HepG2 (cell line): ENCODE measurements around the gene ABCD1. TPM values are rescaled to one million over a fixed set of nuclear protein-coding genes. Genes with fewer than 3 reads are reported as not detected.
"Not testable (repeated sequence)": the region's sequence is repeated elsewhere in the genome, so short reads cannot be mapped to it uniquely, and the experiment has no call there.

Experiments
- ATAC-seq: fragments of 200-7000 bp; cut with Tn5 transposase; 3 replicates; pipeline ENCODE4 v1.9.1; 2020; ENCODE audit warnings: mild to moderate bottlenecking, moderate library complexity
- BruUV-seq: library from RNA; stranded (reverse); fragments of 400-500 nt; replicated peaks from 2 replicates; lab custom pipeline; 2021; lab: Mats Ljungman, UMichigan
- CTCF ChIA-PET: fragments of 300-600 bp; formaldehyde crosslinking; extraction: SDS; loops from one replicate; lab custom pipeline; 2021; ENCODE audit warnings: low total read pairs, inconsistent platforms, low intra/inter-chr PET ratio; lab: Yijun Ruan, JAX
- POLR2A ChIA-PET: fragments of 350-600 bp; sonication (Branson Sonifier 250); formaldehyde crosslinking; loops from one replicate; lab custom pipeline; 2020; ENCODE audit warnings: antibody characterized with exemption, inconsistent platforms; lab: Yijun Ruan, JAX
- DNase-seq: peaks from one replicate; pipeline ENCODE4 v3.0.0-alpha.2; 2015; ENCODE audit warnings: low spot score
- FAIRE-seq: peaks from 3 replicates; lab custom pipeline; 2011; peaks lifted over from hg19 to GRCh38; lab: Jason Lieb, UNC
- H2AFZ ChIP-seq: one replicate; pipeline ENCODE4 v1.6.1; 2011; ENCODE audit warnings: low read length, inconsistent platforms
- H3K27ac ChIP-seq: fragments of 300-600 bp; 3 replicates; pipeline ENCODE4 v1.8.0; 2011; ENCODE audit warnings: mixed run types, mild to moderate bottlenecking, mixed read lengths, low read length, inconsistent platforms; ENCODE audit not compliant: insufficient read depth; ENCODE audit errors: extremely low read length
- H3K27me3 ChIP-seq, 2 experiments: fragments of 200-600 bp in 1 of 2; 2 replicates in 1 of 2; 3 replicates in 1 of 2; pipeline versions ENCODE4 v1.6.0 to v1.8.0; 2011; ENCODE audit warnings: low read length in 2 of 2, mild to moderate bottlenecking in 2 of 2, moderate library complexity in 2 of 2, inconsistent platforms in 1 of 2; ENCODE audit not compliant: insufficient read depth in 2 of 2, control insufficient read depth in 1 of 2
- H3K36me3 ChIP-seq, 2 experiments: fragments of 200-600 bp in 1 of 2; replicated peaks in 1 of 2; 2 replicates in 1 of 2; 3 replicates in 1 of 2; pipeline versions ENCODE4 v1.5.1 to v1.8.0; 2011; ENCODE audit warnings: low read length in 2 of 2, inconsistent platforms in 1 of 2; ENCODE audit not compliant: insufficient read depth in 2 of 2, control insufficient read depth in 1 of 2
- H3K4me1 ChIP-seq: 2 replicates; pipeline ENCODE4 v1.5.1; 2012; ENCODE audit warnings: low read length, inconsistent platforms; ENCODE audit not compliant: insufficient read depth
- H3K4me2 ChIP-seq: 2 replicates; pipeline ENCODE4 v1.6.0; 2011; ENCODE audit warnings: low read depth, low read length, inconsistent platforms
- H3K4me3 ChIP-seq, 3 experiments: fragments of 200-600 bp in 1 of 3; sonication (generic), shearing (Covaris generic) in 1 of 3; replicated peaks in 1 of 3; 2 replicates each; pipeline ENCODE4 v1.5.1; 2011 to 2016; ENCODE audit warnings: low read length in 3 of 3, inconsistent platforms in 2 of 3, low read depth in 2 of 3, mild to moderate bottlenecking in 2 of 3, control low read depth in 1 of 3, mixed read lengths in 1 of 3; ENCODE audit not compliant: insufficient read depth in 1 of 3
- H3K79me2 ChIP-seq: one replicate; pipeline ENCODE4 v1.6.1; 2011; ENCODE audit warnings: low read length, inconsistent platforms; ENCODE audit not compliant: insufficient read depth
- H3K9ac ChIP-seq: 2 replicates; pipeline ENCODE4 v1.6.0; 2011; ENCODE audit warnings: mild to moderate bottlenecking, low read depth, low read length, inconsistent platforms; ENCODE audit not compliant: insufficient read depth
- H3K9me3 ChIP-seq: 2 replicates; pipeline ENCODE4 v1.5.1; 2012; ENCODE audit warnings: mild to moderate bottlenecking, low read length
- H4K20me1 ChIP-seq: 2 replicates; pipeline ENCODE4 v1.6.0; 2011; ENCODE audit warnings: inconsistent platforms, mild to moderate bottlenecking, low read length, moderate library complexity; ENCODE audit not compliant: insufficient read depth
- AGO1 ChIP-seq: fragments of 200-400 bp; formaldehyde crosslinking; IDR thresholded peaks from 2 replicates; pipeline ENCODE4 v1.6.1; 2017; ENCODE audit warnings: mild to moderate bottlenecking, low read depth, low read length, moderate library complexity; ENCODE audit not compliant: poor library complexity, severe bottlenecking
- POLR2G ChIP-seq: fragments of 200-400 bp; formaldehyde crosslinking; IDR thresholded peaks from 2 replicates; pipeline ENCODE4 v1.6.1; 2018; ENCODE audit warnings: mild to moderate bottlenecking, low read depth, low read length, moderate library complexity
- RBFOX2 ChIP-seq: fragments of 200-400 bp; formaldehyde crosslinking; IDR thresholded peaks from 2 replicates; pipeline ENCODE4 v1.6.1; 2017; ENCODE audit warnings: low read depth, mild to moderate bottlenecking, low read length
- ZC3H13 ChIP-seq: sonication (generic); formaldehyde crosslinking; IDR thresholded peaks from 2 replicates; pipeline ENCODE4 v1.8.1; 2023; ENCODE audit warnings: mild to moderate bottlenecking, missing genetic modification reagents, moderate library complexity
- ZNF263 ChIP-seq: sonication (generic); formaldehyde crosslinking; IDR thresholded peaks from 2 replicates; pipeline ENCODE4 v1.4.0; 2020; ENCODE audit warnings: missing genetic modification reagents
- ZNF615 ChIP-seq: sonication (generic); formaldehyde crosslinking; IDR thresholded peaks from 2 replicates; pipeline ENCODE4 v1.5.0; 2020; ENCODE audit warnings: mild to moderate bottlenecking, missing genetic modification reagents, borderline replicate concordance
- WGBS: methylation state at CpG from one replicate; pipeline ENCODE4 v1.1.6; 2017; ENCODE audit warnings: low lambda C conversion rate; 5-methylcytosine and 5-hydroxymethylcytosine counted together
- in situ Hi-C: cut with HindIII; loops from 2 replicates; pipeline ENCODE4 v1.10.0; 2017; ENCODE audit warnings: low pct_unique_long_range_greater_than_20kb; ENCODE audit not compliant: extremely low pct_ligation_motif_present
- intact Hi-C: fragments of 100-400 bp; cut with micrococcal nuclease; formaldehyde crosslinking; loops from one replicate; pipeline ENCODE4 v1.10.0; 2022; ENCODE audit not compliant: unreplicated experiment
- polyA plus RNA-seq, 8 experiments: library from polyadenylated mRNA; depleted of rRNA in 3 of 8; stranded (reverse) in 7 of 8; unstranded in 1 of 8; fragments of >200 nt; fragmentation: Illumina TruSeq in 4 of 8; extraction: Trizol in 4 of 8; gene quantifications; 2 replicates each; pipeline versions ENCODE4 v1.2.1 to v1.2.3, GENCODE V29; 2011 to 2016; ENCODE audit warnings: low read depth in 4 of 8, missing spikeins in 1 of 8, mixed read lengths in 1 of 8; ENCODE audit not compliant: insufficient read depth in 1 of 8
- total RNA-seq, 5 experiments: library from RNA; depleted of rRNA; stranded (reverse); fragments of >200 nt; fragmentation: Illumina TruSeq; extraction: Trizol; gene quantifications; 2 replicates each; pipeline ENCODE4 v1.2.3, GENCODE V29; 2016; ENCODE audit warnings: low read depth in 1 of 5

ABCD1 gene
- total and polyA plus RNA-seq, 2 of the 13 experiments (the other 11 are each of a cell fraction or from before 2014, with no cell fraction given): 11.4 to 15.9 TPM

- peak overlapping the region; percentile 75; the same call in 1 of the 2 replicates for H3K4me2 ChIP-seq
- BruUV-seq, H3K27ac ChIP-seq, intact Hi-C loops, POLR2A ChIA-PET, CTCF ChIA-PET, H3K27me3 ChIP-seq, H3K9me3 ChIP-seq, ATAC-seq, DNase-seq, H2AFZ ChIP-seq, in situ Hi-C loops, FAIRE-seq, H3K36me3 ChIP-seq: not testable (repeated sequence)
- peaks cover 22% of the 10 kb centered on the region for H4K20me1 ChIP-seq
- 100% methylated on average over 3 of the region's 21 CpGs for WGBS
- peaks cover 15% of the 10 kb centered on the region for H3K79me2 ChIP-seq
- peak; percentile 79 for TF ChIP-seq RBFOX2
- TF ChIP-seq AGO1: peak; percentile 25
- peak; percentile 19; the same call in 1 of the 2 replicates for TF ChIP-seq ZC3H13 (CRISPR knock-in tag)
- peak; percentile 48; the same call in 1 of the 2 replicates for TF ChIP-seq ZNF263 (CRISPR knock-in tag)
- peaks cover 24% of the 10 kb centered on the region; the same call in 1 of the 2 replicates for H3K4me1 ChIP-seq
- peak overlapping the region; percentile 22; the same call in 1 of the 2 replicates for H3K9ac ChIP-seq
- peak overlapping the region in 2 of 3 experiments; percentile 68 to 74; a peak in 3 of 6 replicates for H3K4me3 ChIP-seq
These were observed 33.4 kb upstream of the ABCD1 start for GRCh38 chrX:153691032-153691827.

- no TSS peak for BruUV-seq
- intact Hi-C loops (no loop called here), in situ Hi-C loops (no loop called here)
- POLR2A ChIA-PET: interaction anchor here (1.0 kb wide), 1 partner anchor 35 kb away, joined by 3 read pairs; no protein-coding TSS in a partner anchor
- H3K4me1 ChIP-seq: peaks cover 24% of the 10 kb centered on the region; the same call in 1 of the 2 replicates
- H3K27ac ChIP-seq: no peak overlapping the region
- ATAC-seq (no peak), FAIRE-seq (no peak), DNase-seq (no peak)
- no peak overlapping the region for H2AFZ ChIP-seq
- no peaks in the 10 kb centered on the region for H3K9me3 ChIP-seq
- H3K27me3 ChIP-seq: no peaks in the 10 kb centered on the region
- TF ChIP-seq ZNF615 (CRISPR knock-in tag) (no peak), POLR2G (peak; percentile 11; the same call in 1 of the 2 replicates)
- peaks cover 11% of the 10 kb centered on the region for H3K79me2 ChIP-seq
- H3K9ac ChIP-seq: peak overlapping the region; percentile 22; the same call in 1 of the 2 replicates
- CTCF ChIA-PET: no interaction called here
- WGBS: 80% methylated on average over 2 of the region's 4 CpGs
- H3K36me3 ChIP-seq: peaks cover 0 to 3% of the 10 kb centered on the region in 2 experiments; a peak in 2 of 5 replicates
- H4K20me1 ChIP-seq: peaks cover 22% of the 10 kb centered on the region
- H3K4me3 ChIP-seq: peak overlapping the region in 1 of 3 experiments; percentile 5; a peak in 2 of 6 replicates
- H3K4me2 ChIP-seq: peak overlapping the region; percentile 37; the same call in 1 of the 2 replicates
These were observed 32.7 kb upstream of the ABCD1 start for GRCh38 chrX:153692003-153692402.
